ENCODE measurements around the gene EEA1. TPM values are rescaled to one million over a fixed set of nuclear protein-coding genes. Genes with fewer than 3 reads are reported as not detected.

EEA1 gene
- total RNA-seq, result 10 to 100 TPM; 20.8 to 21.7 TPM

DNA sequence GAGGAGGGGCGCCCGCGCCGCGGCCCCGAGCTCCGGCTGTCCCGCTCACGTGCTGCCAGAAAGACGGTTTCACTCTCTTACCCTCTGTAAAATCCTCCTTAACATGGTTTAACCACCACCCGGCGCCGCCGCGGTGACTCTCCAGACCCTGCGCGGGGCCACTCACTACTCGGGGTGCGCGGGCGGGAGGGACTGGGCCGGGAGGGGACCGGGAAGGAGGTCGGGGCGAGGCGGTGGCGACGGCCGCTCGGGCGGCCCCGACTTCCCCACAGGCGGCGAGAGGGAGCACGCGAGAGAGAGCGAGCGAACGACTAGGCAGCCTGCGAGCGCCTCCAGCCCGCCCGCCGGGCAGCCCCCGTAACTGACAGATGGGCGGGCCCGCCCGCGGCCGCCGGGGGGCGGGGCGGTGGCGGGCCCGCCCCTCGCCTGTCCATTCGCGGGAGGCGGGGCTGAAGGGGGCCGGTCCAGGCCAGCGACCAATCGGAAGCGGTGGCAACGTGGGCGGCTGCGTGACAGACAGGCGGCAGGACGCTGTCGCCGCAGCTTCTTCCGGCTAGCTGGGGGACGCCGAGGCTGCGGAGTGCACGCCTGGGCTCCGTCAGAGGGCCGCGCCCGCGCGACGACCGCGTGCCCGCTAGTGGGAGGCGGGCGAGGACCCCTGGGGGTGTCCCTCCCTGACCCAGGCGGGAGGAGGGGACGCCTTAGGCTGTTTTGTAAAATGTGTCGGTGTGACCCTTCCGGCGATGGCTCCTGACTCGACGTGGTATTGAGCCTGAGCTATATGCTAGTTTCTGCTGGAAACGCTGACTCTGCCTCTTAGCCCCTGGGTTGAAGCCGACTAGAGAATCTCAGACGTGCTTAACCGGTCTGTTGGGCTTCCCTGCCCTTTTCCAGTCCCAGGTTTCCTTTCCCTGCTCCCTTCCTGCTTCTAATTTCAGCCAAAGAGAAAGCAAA is at the start of gene EEA1:
Gene EEA1 (minus strand): TSS at position 334 of the 954 bp plus-strand sequence. CDS start 229 bp downstream, at position 105.
- TF ChIP-seq, protein P1, sequence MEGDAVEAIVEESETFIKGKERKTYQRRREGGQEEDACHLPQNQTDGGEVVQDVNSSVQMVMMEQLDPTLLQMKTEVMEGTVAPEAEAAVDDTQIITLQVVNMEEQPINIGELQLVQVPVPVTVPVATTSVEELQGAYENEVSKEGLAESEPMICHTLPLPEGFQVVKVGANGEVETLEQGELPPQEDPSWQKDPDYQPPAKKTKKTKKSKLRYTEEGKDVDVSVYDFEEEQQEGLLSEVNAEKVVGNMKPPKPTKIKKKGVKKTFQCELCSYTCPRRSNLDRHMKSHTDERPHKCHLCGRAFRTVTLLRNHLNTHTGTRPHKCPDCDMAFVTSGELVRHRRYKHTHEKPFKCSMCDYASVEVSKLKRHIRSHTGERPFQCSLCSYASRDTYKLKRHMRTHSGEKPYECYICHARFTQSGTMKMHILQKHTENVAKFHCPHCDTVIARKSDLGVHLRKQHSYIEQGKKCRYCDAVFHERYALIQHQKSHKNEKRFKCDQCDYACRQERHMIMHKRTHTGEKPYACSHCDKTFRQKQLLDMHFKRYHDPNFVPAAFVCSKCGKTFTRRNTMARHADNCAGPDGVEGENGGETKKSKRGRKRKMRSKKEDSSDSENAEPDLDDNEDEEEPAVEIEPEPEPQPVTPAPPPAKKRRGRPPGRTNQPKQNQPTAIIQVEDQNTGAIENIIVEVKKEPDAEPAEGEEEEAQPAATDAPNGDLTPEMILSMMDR (IDR thresholded peaks at IDR 0.05), result no peak
- ChIA-PET CTCF (interaction anchor here (0.6 to 1.5 kb wide), 4 partner anchors 102 to 1174 kb away, joined by 3 to 9 read pairs (median 3); no protein-coding TSS in a partner anchor), POLR2A (interaction anchor here (0.6 to 4.4 kb wide), 11 partner anchors 13 to 512 kb away, joined by 3 to 21 read pairs (median 3); no protein-coding TSS in a partner anchor)

DNA sequence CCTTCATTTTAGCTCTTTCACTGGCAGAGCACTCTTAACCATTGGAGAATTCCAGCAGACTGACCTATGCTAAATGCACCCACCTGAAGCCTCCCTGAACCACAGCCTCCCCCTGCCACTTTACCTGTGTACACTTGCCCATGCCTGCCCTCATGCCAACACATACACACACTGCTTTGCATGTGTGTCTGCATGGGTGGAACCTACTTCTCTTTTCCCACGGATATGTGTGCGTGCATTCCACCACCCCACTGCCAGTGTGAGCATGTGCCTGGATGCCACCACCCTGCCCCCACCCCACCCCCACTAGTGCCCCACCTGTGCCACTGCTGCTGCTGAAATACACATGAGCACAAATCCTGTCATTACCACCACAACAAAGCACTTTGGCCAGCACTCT is 49.5 kb upstream of the EEA1 start:
- POLR2A ChIA-PET, result no interaction called here
- DNase-seq, result no peak

More for the DNA sequence above, at the start of gene EEA1:
- Mint-ChIP-seq H3K36me3 (ENCODE audit: low read depth) (peaks cover 2% of the 10 kb centered on the region), H3K27ac (peak within 1 kb of the TSS; percentile 97), H3K9me3 (no peaks in the 10 kb centered on the region), H3K4me1 (ENCODE audit: low read depth) (peaks cover 30% of the 10 kb centered on the region), H3K27me3 (no peaks in the 10 kb centered on the region), H3K4me3 (peak within 1 kb of the TSS; percentile 85)
- DNase-seq (peak; percentile 98), ATAC-seq (peak; percentile 82)
- intact Hi-C loops (cut with micrococcal nuclease), result loop anchor here (1.0 to 10.0 kb wide), 3 partner anchors 21 to 142 kb away; no protein-coding TSS in a partner anchor

GRCh38 chr12:92977326-92977725 is 48.2 kb upstream of the EEA1 start:
- TF ChIP-seq, protein P1 (IDR thresholded peaks at IDR 0.05), result no peak
- no peak overlapping the region for H3K27ac Mint-ChIP-seq
- peaks cover 16% of the 10 kb centered on the region for H3K9me3 Mint-ChIP-seq
- peaks cover 5% of the 10 kb centered on the region for H3K36me3 Mint-ChIP-seq (ENCODE audit: low read depth)
- intact Hi-C loops (cut with micrococcal nuclease), result no loop called here
- peaks cover 10% of the 10 kb centered on the region for H3K4me1 Mint-ChIP-seq (ENCODE audit: low read depth)
- POLR2A ChIA-PET, result no interaction called here
- H3K27me3 Mint-ChIP-seq, result peaks cover 1% of the 10 kb centered on the region
- ATAC-seq (peak; percentile 37), DNase-seq (no peak)
- no peak overlapping the region for H3K4me3 Mint-ChIP-seq
- CTCF ChIA-PET, result interaction anchor here (2.6 kb wide), 1 partner anchor 10 kb away, joined by 16 read pairs; no protein-coding TSS in a partner anchor

More for the DNA sequence above, 49.5 kb upstream of the EEA1 start:
- Mint-ChIP-seq H3K27me3 (peaks cover 1% of the 10 kb centered on the region), H3K36me3 (ENCODE audit: low read depth) (peaks cover 5% of the 10 kb centered on the region), H3K4me1 (ENCODE audit: low read depth) (peaks cover 10% of the 10 kb centered on the region), H3K27ac (no peak overlapping the region), H3K9me3 (peaks cover 16% of the 10 kb centered on the region), H3K4me3 (no peak overlapping the region)
- intact Hi-C loops (cut with micrococcal nuclease), result no loop called here
- CTCF ChIA-PET, result interaction anchor here (2.6 kb wide), 1 partner anchor 8 kb away, joined by 16 read pairs; no protein-coding TSS in a partner anchor
- no peak for ATAC-seq
- TF ChIP-seq, protein P1 (IDR thresholded peaks at IDR 0.05), result no peak

DNA sequence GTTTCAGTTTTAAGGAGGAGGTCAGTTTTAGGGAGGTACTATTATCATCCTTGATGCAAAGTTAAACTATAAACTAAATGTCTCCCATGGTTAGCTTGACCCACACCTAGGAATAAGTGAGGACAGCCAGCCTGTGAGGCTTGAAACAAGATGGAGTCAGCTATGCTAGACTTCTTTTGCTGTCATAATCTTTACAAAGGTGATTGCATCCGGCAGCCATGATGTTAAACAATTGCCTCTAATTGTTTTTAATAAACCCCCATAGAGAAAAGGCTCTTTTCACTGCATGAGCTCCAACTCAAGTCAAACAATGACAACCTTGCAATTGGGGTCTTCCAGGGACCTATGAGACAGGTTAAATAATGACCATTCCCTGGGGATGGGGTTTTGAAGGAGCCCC is 45.7 kb upstream of the EEA1 start:
- no peaks in the 10 kb centered on the region for H3K36me3 Mint-ChIP-seq (ENCODE audit: low read depth)
- no peak overlapping the region for H3K4me3 Mint-ChIP-seq
- DNase-seq (no peak), ATAC-seq (no peak)
- POLR2A ChIA-PET, result no interaction called here
- H3K9me3 Mint-ChIP-seq, result peaks cover 4% of the 10 kb centered on the region
- TF ChIP-seq, protein P1 (IDR thresholded peaks at IDR 0.05), result no peak
- H3K27ac Mint-ChIP-seq, result no peak overlapping the region
- H3K4me1 Mint-ChIP-seq (ENCODE audit: low read depth), result peaks cover 10% of the 10 kb centered on the region
- intact Hi-C loops (cut with micrococcal nuclease), result no loop called here
- peaks cover 2% of the 10 kb centered on the region for H3K27me3 Mint-ChIP-seq
- CTCF ChIA-PET, result interaction anchor here (1.5 to 2.7 kb wide), 2 partner anchors 9 to 13 kb away, joined by 5 to 15 read pairs; no protein-coding TSS in a partner anchor
